B cell (primary cell): ENCODE measurements around the gene ABCC10. TPM values are rescaled to one million over a fixed set of nuclear protein-coding genes. Genes with fewer than 3 reads are reported as not detected.
"Not testable (repeated sequence)": the region's sequence is repeated elsewhere in the genome, so short reads cannot be mapped to it uniquely, and the experiment has no call there.

Experiments used
- ATAC-seq: fragments of 200-7000 bp; cut with Tn5 transposase; one replicate; pipeline ENCODE4 v1.10.0; 2021; ENCODE audit warnings: low read depth, mild to moderate bottlenecking, moderate number of reproducible peaks, moderate library complexity
- CTCF ChIA-PET: fragments of 350-600 bp; sonication (Branson Sonifier 250); formaldehyde crosslinking; loops from one replicate; lab custom pipeline; 2021; ENCODE audit warnings: antibody characterized with exemption, inconsistent platforms; lab: Charles Lee
- POLR2A ChIA-PET: fragments of 350-600 bp; sonication (Branson Sonifier 250); formaldehyde crosslinking; loops from one replicate; lab custom pipeline; 2021; ENCODE audit warnings: antibody characterized with exemption; lab: Charles Lee
- DNase-seq: peaks from one replicate; pipeline ENCODE4 v3.0.0; 2013
- H2AFZ ChIP-seq: 2 replicates; pipeline ENCODE4 v1.6.1; 2012; ENCODE audit warnings: mild to moderate bottlenecking, low read depth, low read length; ENCODE audit not compliant: insufficient read depth, poor library complexity, severe bottlenecking
- H3K27ac ChIP-seq, 2 donors: 1 replicate in 1 of 2; 2 replicates in 1 of 2; pipeline ENCODE4 v1.5.1; 2012 to 2013; ENCODE audit warnings: low read length in 2 of 2, mild to moderate bottlenecking in 2 of 2, moderate library complexity in 1 of 2
- H3K27me3 ChIP-seq, 4 experiments: fragments of 200-600 bp in 1 of 4; sonication (generic) in 1 of 4; replicated peaks in 1 of 4; 1 replicate in 2 of 4; 2 replicates in 2 of 4; pipeline versions ENCODE4 v1.6.1 to v1.7.0; 2013 to 2016; ENCODE audit warnings: low read length in 3 of 4, mild to moderate bottlenecking in 2 of 4, mixed read lengths in 1 of 4, moderate library complexity in 1 of 4; ENCODE audit not compliant: insufficient read depth in 4 of 4, control insufficient read depth in 3 of 4; ENCODE audit errors: control extremely low read depth in 1 of 4
- H3K36me3 ChIP-seq, 2 experiments: replicated peaks in 1 of 2; 1 replicate in 1 of 2; 2 replicates in 1 of 2; pipeline versions ENCODE4 v1.6.1 to v1.7.1; 2013; ENCODE audit warnings: low read length in 1 of 2; ENCODE audit not compliant: insufficient read depth in 2 of 2, control insufficient read depth in 1 of 2; ENCODE audit errors: control extremely low read depth in 1 of 2, extremely low read depth in 1 of 2
- H3K4me1 ChIP-seq, 2 donors: fragments of 200-600 bp in 1 of 2; sonication (generic) in 1 of 2; 1 replicate in 1 of 2; 2 replicates in 1 of 2; pipeline versions ENCODE4 v1.5.1 to v1.6.1; 2013 to 2017; ENCODE audit warnings: low read length in 2 of 2; ENCODE audit not compliant: control insufficient read depth in 2 of 2, insufficient read depth in 2 of 2
- H3K4me2 ChIP-seq: replicated peaks from 2 replicates; pipeline ENCODE3; 2012; ENCODE audit warnings: mild to moderate bottlenecking, low read depth, low read length; ENCODE audit not compliant: poor library complexity, severe bottlenecking
- H3K4me3 ChIP-seq, 5 experiments: fragments of 200-600 bp in 1 of 5; sonication (generic) in 1 of 5; 1 replicate in 3 of 5; 2 replicates in 2 of 5; pipeline versions ENCODE4 v1.5.1 to v1.7.0; 2011 to 2016; ENCODE audit warnings: low read length in 4 of 5, mild to moderate bottlenecking in 4 of 5, low read depth in 2 of 5, control low read depth in 1 of 5, moderate library complexity in 1 of 5; ENCODE audit not compliant: insufficient read depth in 1 of 5; ENCODE audit errors: control extremely low read depth in 1 of 5, extremely low read depth in 1 of 5
- H3K79me2 ChIP-seq: fragments of 200-600 bp; sonication (generic); one replicate; pipeline ENCODE4 v1.6.0; 2016; ENCODE audit warnings: low read length; ENCODE audit not compliant: control insufficient read depth, insufficient read depth
- H3K9ac ChIP-seq: fragments of 200-600 bp; sonication (generic); 2 replicates; pipeline ENCODE4 v1.6.1; 2017; ENCODE audit warnings: mild to moderate bottlenecking, low read length, moderate library complexity
- H3K9me3 ChIP-seq, 3 donors: one replicate each; pipeline versions ENCODE4 v1.6.1 to v1.7.1; 2013; ENCODE audit warnings: low read length in 2 of 3; ENCODE audit not compliant: control insufficient read depth in 2 of 3, insufficient read depth in 1 of 3; ENCODE audit errors: control extremely low read depth in 1 of 3
- H4K20me1 ChIP-seq: 2 replicates; pipeline ENCODE4 v1.6.0; 2012; ENCODE audit warnings: mild to moderate bottlenecking, low read length; ENCODE audit not compliant: insufficient read depth, control insufficient read depth, poor library complexity, severe bottlenecking
- H3K27ac Mint-ChIP-seq: one replicate; pipeline ENCODE4 v1.8.0; 2021; ENCODE audit warnings: mixed read lengths
- H3K27me3 Mint-ChIP-seq: one replicate; pipeline ENCODE4 v1.8.0; 2021; ENCODE audit warnings: mixed read lengths
- H3K4me1 Mint-ChIP-seq: one replicate; pipeline ENCODE4 v1.8.0; 2021; ENCODE audit warnings: mixed read lengths
- H3K4me3 Mint-ChIP-seq: one replicate; pipeline ENCODE4 v1.8.0; 2021; ENCODE audit warnings: mixed read lengths
- H3K9me3 Mint-ChIP-seq: one replicate; pipeline ENCODE4 v1.8.0; 2022; ENCODE audit warnings: mixed read lengths; ENCODE audit not compliant: insufficient read depth
- EZH2 ChIP-seq: IDR thresholded peaks from 2 replicates; pipeline ENCODE4 v1.6.1; 2012; ENCODE audit warnings: borderline replicate concordance, low read depth, mild to moderate bottlenecking, moderate library complexity, low read length; ENCODE audit not compliant: insufficient read depth, poor library complexity, severe bottlenecking
- WGBS: methylation state at CpG from one replicate; pipeline ENCODE4 v1.1.5; 2013; ENCODE audit warnings: missing lambda C conversion rate; ENCODE audit not compliant: insufficient coverage; 5-methylcytosine and 5-hydroxymethylcytosine counted together
- intact Hi-C: fragments of 100-400 bp; cut with micrococcal nuclease; formaldehyde crosslinking; loops from one replicate; pipeline ENCODE4 v1.10.0; 2022
- polyA plus RNA-seq: library from polyadenylated mRNA; depleted of rRNA; stranded (reverse); fragments of >200 nt; gene quantifications from 2 replicates; pipeline ENCODE4 v1.2.3, GENCODE V29; 2012
- total RNA-seq, 2 donors: library from RNA; stranded (reverse); fragments of 120-200 nt in 1 of 2; gene quantifications; 1 replicate in 1 of 2; 2 replicates in 1 of 2; pipeline versions ENCODE4 v1.2.3 to v1.2.4, GENCODE V29; 2013 to 2022
- TF ChIP-seq, protein P1 (sequence below): fragments of 200-600 bp; IDR thresholded peaks from one replicate; pipeline ENCODE4 v1.8.0; 2022; ENCODE audit warnings: antibody characterized with exemption, mild to moderate bottlenecking

ABCC10 gene
- total and polyA plus RNA-seq, 2 donors (not counting 1 experiment from before 2014, with no cell fraction given) = 39.5 to 71.5 TPM

DNA sequence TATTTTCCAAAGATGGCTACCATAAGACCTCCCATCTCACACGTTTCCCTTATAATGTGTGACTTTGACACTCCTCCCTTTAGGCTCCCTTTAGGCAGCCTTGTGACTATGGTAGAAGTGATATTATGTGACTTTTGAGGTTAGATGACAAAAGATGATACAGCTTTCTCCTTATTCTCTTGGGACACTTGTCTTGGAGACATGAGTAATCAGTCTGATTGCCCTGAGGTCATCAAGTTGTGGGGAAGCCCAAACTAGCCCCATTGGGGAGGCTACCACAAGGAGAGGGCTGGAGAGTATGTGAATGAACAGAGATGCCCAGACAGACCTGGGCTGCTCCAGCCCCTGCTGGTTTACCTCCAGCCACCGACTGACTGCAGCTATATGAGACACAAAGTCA is 38.6 kb downstream of the ABCC10 start:
- no peak overlapping the region for H3K4me3 ChIP-seq
- H3K4me1 ChIP-seq = no peaks in the 10 kb centered on the region
- Mint-ChIP-seq H3K4me1 (no peaks in the 10 kb centered on the region), H3K4me3 (no peak overlapping the region), H3K27me3 (peaks cover 36% of the 10 kb centered on the region), H3K9me3 (no peaks in the 10 kb centered on the region), H3K27ac (no peak overlapping the region)
- ChIA-PET CTCF (no interaction called here), POLR2A (interaction anchor here (0.7 kb wide), 1 partner anchor 15 kb away, joined by 3 read pairs; no protein-coding TSS in a partner anchor)
- H3K36me3 ChIP-seq = no peaks in the 10 kb centered on the region
- H4K20me1 ChIP-seq = no peaks in the 10 kb centered on the region
- H3K9ac ChIP-seq = no peak overlapping the region
- no peaks in the 10 kb centered on the region for H3K9me3 ChIP-seq
- no peak overlapping the region for H2AFZ ChIP-seq
- DNase-seq (no peak), ATAC-seq (no peak)
- intact Hi-C loops = no loop called here
- H3K27me3 ChIP-seq = peaks cover 0 to 42% (median 10%) of the 10 kb centered on the region in 4 experiments
- no peaks in the 10 kb centered on the region for H3K79me2 ChIP-seq
- 83% methylated on average over 1 of the region's 2 CpGs for WGBS
- no peak overlapping the region for H3K4me2 ChIP-seq
- no peak overlapping the region for H3K27ac ChIP-seq
- TF ChIP-seq, protein P1, sequence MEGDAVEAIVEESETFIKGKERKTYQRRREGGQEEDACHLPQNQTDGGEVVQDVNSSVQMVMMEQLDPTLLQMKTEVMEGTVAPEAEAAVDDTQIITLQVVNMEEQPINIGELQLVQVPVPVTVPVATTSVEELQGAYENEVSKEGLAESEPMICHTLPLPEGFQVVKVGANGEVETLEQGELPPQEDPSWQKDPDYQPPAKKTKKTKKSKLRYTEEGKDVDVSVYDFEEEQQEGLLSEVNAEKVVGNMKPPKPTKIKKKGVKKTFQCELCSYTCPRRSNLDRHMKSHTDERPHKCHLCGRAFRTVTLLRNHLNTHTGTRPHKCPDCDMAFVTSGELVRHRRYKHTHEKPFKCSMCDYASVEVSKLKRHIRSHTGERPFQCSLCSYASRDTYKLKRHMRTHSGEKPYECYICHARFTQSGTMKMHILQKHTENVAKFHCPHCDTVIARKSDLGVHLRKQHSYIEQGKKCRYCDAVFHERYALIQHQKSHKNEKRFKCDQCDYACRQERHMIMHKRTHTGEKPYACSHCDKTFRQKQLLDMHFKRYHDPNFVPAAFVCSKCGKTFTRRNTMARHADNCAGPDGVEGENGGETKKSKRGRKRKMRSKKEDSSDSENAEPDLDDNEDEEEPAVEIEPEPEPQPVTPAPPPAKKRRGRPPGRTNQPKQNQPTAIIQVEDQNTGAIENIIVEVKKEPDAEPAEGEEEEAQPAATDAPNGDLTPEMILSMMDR = no peak
- no peak for TF ChIP-seq EZH2

DNA sequence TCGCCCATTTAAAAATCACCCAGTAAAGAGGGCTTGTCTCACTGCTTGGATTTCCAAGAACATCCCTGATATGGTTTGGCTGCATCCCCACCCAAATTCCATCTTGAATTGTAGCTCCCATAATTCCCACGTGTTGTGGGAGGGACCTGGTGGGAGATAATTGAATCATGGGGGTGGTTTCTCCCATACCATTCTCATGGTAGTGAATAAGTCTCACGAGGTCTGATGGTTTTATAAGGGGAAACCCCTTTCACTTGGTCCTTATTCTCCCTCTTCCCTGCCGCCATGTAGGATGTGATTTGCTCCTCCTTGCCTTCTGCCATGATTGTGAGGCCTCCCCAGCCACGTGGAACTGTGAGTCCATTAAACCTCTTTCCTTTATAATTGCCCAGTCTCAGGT is 39.9 kb downstream of the ABCC10 start:
- H3K4me3 ChIP-seq, H3K9me3 Mint-ChIP-seq, H3K79me2 ChIP-seq, CTCF ChIA-PET, H3K9me3 ChIP-seq, H3K36me3 ChIP-seq, H3K4me1 ChIP-seq, DNase-seq, H3K4me2 ChIP-seq, ATAC-seq, H4K20me1 ChIP-seq, H2AFZ ChIP-seq, H3K27ac ChIP-seq, H3K9ac ChIP-seq, intact Hi-C loops, H3K27ac Mint-ChIP-seq, H3K4me3 Mint-ChIP-seq, POLR2A ChIA-PET, H3K4me1 Mint-ChIP-seq: not testable (repeated sequence)
- peaks cover 0 to 42% (median 10%) of the 10 kb centered on the region in 4 experiments for H3K27me3 ChIP-seq
- peaks cover 40% of the 10 kb centered on the region for H3K27me3 Mint-ChIP-seq
- WGBS = 75% methylated on average over 2 of the region's 5 CpGs
